ENCODE measurements around the gene VMP1.

Gene VMP1

GRCh38 chr17:59888145-59888750, 180.8 kb downstream of the VMP1 start:
- H3K27me3 ChIP-seq (ENCODE audit: insufficient read depth, low read length): no peaks in the 10 kb centered on the region
- H3K36me3 ChIP-seq (ENCODE audit: insufficient read depth, low read length): peaks cover 9% of the 10 kb centered on the region; the same call in 1 of the 2 replicates
- H3K4me3 ChIP-seq (ENCODE audit: low read depth, low read length): no peak overlapping the region
- H3K4me1 ChIP-seq (ENCODE audit: control insufficient read depth, insufficient read depth, low read length, unreplicated experiment): peaks cover 5% of the 10 kb centered on the region
- H3K27ac ChIP-seq (ENCODE audit: low read depth, low read length): no peak overlapping the region
- H2AFZ ChIP-seq (ENCODE audit: low read length, unreplicated experiment): no peak overlapping the region
- H3K79me2 ChIP-seq (ENCODE audit: control insufficient read depth, insufficient read depth, low read length, unreplicated experiment): peaks cover 10% of the 10 kb centered on the region

- Histone ChIP-seq H3K4me1 (ENCODE audit: control insufficient read depth, insufficient read depth, low read length, unreplicated experiment) (peaks cover 15% of the 10 kb centered on the region), H3K79me2 (ENCODE audit: control insufficient read depth, insufficient read depth, low read length, unreplicated experiment) (peaks cover 28% of the 10 kb centered on the region), H3K4me3 (ENCODE audit: low read depth, low read length) (no peak overlapping the region), H2AFZ (ENCODE audit: low read length, unreplicated experiment) (no peak overlapping the region), H3K27me3 (ENCODE audit: insufficient read depth, low read length) (no peaks in the 10 kb centered on the region), H3K27ac (ENCODE audit: low read depth, low read length) (no peak overlapping the region), H3K36me3 (ENCODE audit: insufficient read depth, low read length) (peaks cover 7% of the 10 kb centered on the region; the same call in 1 of the 2 replicates)
Observed at GRCh38 chr17:59890720-59891119, 183.3 kb downstream of the VMP1 start.
